ENCODE data around the gene KCNJ9.
A peak's percentile ranks its signal among the peaks of the same experiment; 100 is the strongest.

The KCNJ9 gene

GRCh38 chr1:160084771-160085321 is 3.5 kb downstream of the KCNJ9 start:
- in situ Hi-C loops (cut with MboI; ENCODE audit: low pct_unique_long_range_greater_than_20kb, low sequenced_read_pairs), result no loop called here

GRCh38 chr1:160085686-160086455 is 4.5 kb downstream of the KCNJ9 start:
- in situ Hi-C loops (cut with MboI; ENCODE audit: low pct_unique_long_range_greater_than_20kb, low sequenced_read_pairs), result no loop called here
- peak; percentile 90 for DNase-seq

More at GRCh38 chr1:160084771-160085321, 3.5 kb downstream of the KCNJ9 start:
- no peak for DNase-seq

GRCh38 chr1:160086456-160086892 is 5.1 kb downstream of the KCNJ9 start:
- in situ Hi-C loops (cut with MboI; ENCODE audit: low pct_unique_long_range_greater_than_20kb, low sequenced_read_pairs), result no loop called here
- no peak for DNase-seq

DNA sequence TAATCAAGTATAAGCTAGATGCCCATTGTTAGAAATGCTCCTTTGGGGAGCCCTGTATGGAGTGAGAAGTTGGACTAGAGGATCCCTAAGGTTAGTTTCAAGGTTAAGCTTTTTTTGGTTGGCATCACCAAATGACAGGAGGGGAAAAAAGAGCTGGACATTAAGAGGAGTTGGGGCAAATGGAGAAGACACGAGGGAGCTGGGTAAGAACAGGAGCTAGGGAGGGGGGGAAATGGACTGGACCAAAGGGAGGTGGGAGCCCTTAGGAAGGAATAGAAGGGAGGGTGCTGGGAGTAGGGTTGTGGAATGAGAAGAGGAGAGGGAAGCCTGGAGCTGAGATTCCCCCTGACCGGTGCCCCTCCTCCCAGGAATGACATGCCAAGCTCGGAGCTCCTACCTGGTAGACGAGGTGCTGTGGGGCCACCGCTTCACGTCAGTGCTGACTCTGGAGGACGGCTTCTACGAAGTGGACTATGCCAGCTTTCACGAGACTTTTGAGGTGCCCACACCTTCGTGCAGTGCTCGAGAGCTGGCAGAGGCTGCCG is 5.9 kb downstream of the KCNJ9 start:
- in situ Hi-C loops (cut with MboI; ENCODE audit: low pct_unique_long_range_greater_than_20kb, low sequenced_read_pairs), result no loop called here
- no peak for DNase-seq

- in situ Hi-C loops (cut with MboI; ENCODE audit: low pct_unique_long_range_greater_than_20kb, low sequenced_read_pairs), result no loop called here
- DNase-seq, result no peak
These were observed 8.5 kb downstream of the KCNJ9 start for GRCh38 chr1:160089883-160090282.

DNA sequence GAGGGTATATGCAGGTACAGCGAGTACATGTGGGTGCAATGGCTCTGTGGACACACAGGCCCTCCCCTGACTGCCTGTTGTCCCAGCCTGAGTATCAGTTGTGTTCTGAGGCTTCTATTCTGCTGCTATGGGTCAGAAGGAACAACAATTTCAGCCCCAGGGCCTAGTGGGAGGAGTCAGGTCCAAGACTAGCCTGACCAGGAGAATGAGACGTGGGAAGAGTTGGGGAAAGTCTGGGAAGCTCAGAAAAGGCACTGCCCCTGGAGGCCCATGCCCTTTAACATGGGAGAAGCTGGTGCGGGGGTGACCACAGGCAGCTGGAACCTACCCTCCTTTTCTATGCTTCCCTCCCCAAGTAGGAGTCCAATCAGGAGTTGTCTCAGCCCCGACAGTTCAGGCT is 9.4 kb downstream of the KCNJ9 start:
- no peak for DNase-seq
- in situ Hi-C loops (cut with MboI; ENCODE audit: low pct_unique_long_range_greater_than_20kb, low sequenced_read_pairs), result no loop called here

- DNase-seq, result no peak
- in situ Hi-C loops (cut with MboI; ENCODE audit: low pct_unique_long_range_greater_than_20kb, low sequenced_read_pairs), result no loop called here
These were observed 10.4 kb downstream of the KCNJ9 start for GRCh38 chr1:160091666-160092223.

- in situ Hi-C loops (cut with MboI; ENCODE audit: low pct_unique_long_range_greater_than_20kb, low sequenced_read_pairs), result no loop called here
- DNase-seq, result no peak
These were observed 11.2 kb downstream of the KCNJ9 start for GRCh38 chr1:160092366-160093068.

DNA sequence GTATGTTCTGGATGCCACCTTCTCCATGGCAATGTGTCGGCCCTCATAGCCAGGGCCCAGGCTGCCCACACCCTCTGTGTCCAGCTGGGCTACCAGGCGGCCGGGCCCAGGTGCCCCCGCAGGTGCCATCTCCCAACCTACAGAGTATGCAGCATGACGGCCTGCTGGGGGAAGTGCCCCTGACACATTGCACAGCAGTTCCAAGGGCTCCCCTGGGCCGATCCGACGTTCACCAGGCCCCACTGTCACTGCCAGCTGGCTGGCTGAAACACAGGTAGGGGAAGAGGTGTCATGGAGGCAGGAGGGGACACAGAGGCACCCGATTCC is 11.7 kb downstream of the KCNJ9 start:
- DNase-seq, result no peak
- in situ Hi-C loops (cut with MboI; ENCODE audit: low pct_unique_long_range_greater_than_20kb, low sequenced_read_pairs), result no loop called here

- in situ Hi-C loops (cut with MboI; ENCODE audit: low pct_unique_long_range_greater_than_20kb, low sequenced_read_pairs), result no loop called here
- DNase-seq, result no peak
These were observed 12.4 kb downstream of the KCNJ9 start for GRCh38 chr1:160093624-160094290.

GRCh38 chr1:160094291-160094625 is 12.9 kb downstream of the KCNJ9 start:
- DNase-seq, result no peak
- in situ Hi-C loops (cut with MboI; ENCODE audit: low pct_unique_long_range_greater_than_20kb, low sequenced_read_pairs), result no loop called here

DNA sequence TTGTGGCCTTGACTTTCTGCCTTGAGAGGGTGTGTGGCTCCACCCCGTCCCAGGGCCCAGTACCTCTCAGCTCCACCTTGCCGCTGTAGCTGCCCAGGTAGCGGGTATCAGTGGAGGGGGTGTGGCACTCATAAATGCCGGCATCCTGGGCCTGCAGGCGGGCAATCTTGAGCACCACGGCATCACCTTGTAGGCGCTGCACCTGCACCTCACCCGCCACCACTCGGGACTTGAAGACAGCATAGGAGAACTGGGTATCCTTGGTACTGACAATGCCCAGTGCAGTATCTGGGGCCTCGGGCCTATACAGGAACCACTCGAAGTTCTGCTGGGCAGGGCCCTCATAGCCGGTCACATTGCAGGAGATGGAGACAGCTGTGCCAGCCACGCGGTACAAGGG is 13.5 kb downstream of the KCNJ9 start:
- in situ Hi-C loops (cut with MboI; ENCODE audit: low pct_unique_long_range_greater_than_20kb, low sequenced_read_pairs), result no loop called here
- no peak for DNase-seq

DNA sequence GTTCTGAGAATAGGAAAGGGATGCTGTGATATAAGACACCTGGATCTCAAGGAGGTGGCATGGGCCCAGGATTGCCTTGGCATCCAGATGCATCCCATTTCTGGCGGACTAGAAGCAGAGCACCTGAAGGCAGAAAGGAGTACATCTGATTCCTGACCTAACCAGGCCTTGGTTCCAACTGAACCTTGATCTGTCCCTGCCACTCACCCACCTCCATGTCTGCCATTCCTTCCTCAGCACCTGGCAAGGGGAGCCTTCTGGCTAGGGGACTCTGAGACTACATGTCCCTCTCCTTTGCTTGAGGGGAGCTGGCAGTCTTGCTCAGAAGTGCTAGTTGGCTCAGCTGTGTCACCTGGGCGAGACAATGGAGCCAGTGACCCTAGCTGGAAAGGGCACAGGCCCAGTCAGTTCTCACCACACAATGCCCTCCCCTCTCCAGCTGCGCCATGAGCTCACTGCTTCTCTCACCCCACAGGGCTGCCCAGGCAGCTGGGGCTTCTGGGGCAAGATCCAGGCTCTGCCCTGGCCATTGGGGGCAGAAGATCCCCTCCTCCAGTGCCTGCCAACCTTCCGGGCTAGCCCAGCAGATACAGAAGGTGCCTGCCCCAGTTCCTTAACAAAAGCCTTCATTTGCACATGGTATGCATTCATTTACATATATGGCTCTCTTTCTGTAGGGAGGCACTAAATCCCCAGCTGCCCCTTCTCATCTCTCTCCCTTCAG is 14.2 kb downstream of the KCNJ9 start:
- in situ Hi-C loops (cut with MboI; ENCODE audit: low pct_unique_long_range_greater_than_20kb, low sequenced_read_pairs), result no loop called here

DNA sequence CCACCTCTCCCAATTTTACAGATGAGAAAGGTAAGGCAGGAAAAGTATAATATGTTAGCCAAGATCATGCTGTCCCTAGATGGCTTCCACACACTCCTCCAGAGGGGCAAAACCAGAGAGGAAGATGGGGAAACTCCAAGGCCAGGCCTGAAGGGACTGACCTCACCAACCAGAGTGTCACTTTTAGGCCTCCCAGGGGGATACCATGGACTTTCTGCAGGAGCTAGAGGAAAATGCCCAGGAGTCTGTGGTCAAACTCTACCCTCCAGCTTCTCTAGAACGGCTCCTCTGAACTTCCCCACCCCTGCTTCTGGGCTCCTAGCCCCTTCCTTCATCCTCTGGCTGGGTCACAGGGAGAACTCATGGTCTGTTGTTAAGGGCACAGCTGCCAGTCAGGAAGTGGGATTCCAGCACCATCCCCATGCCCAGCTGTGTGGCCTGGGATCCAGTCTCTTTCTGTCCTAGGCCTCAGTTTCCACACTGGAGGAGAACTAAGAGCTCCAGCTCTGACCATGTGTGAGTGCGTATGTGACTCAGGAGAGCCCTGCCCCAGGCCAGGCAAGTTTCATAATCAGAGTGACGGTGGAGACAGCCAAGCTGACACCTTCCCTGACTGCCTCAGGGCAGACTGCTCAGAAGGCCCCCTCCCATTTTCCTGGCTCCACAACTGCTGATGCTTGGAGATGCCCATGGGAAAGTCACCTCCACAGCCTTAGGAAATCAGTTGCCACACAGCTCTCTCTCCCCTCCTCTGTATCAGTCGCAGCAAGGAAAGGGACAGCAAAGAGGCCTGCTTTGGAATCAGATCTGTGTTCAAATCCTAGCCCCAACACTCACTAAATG is 15.2 kb downstream of the KCNJ9 start:
- in situ Hi-C loops (cut with MboI; ENCODE audit: low pct_unique_long_range_greater_than_20kb, low sequenced_read_pairs), result no loop called here
- DNase-seq, result no peak

More for the DNA sequence above, 14.2 kb downstream of the KCNJ9 start:
- no peak for DNase-seq

- no peak for DNase-seq
- in situ Hi-C loops (cut with MboI; ENCODE audit: low pct_unique_long_range_greater_than_20kb, low sequenced_read_pairs), result no loop called here
These were observed 16.0 kb downstream of the KCNJ9 start for GRCh38 chr1:160097151-160097910.

DNA sequence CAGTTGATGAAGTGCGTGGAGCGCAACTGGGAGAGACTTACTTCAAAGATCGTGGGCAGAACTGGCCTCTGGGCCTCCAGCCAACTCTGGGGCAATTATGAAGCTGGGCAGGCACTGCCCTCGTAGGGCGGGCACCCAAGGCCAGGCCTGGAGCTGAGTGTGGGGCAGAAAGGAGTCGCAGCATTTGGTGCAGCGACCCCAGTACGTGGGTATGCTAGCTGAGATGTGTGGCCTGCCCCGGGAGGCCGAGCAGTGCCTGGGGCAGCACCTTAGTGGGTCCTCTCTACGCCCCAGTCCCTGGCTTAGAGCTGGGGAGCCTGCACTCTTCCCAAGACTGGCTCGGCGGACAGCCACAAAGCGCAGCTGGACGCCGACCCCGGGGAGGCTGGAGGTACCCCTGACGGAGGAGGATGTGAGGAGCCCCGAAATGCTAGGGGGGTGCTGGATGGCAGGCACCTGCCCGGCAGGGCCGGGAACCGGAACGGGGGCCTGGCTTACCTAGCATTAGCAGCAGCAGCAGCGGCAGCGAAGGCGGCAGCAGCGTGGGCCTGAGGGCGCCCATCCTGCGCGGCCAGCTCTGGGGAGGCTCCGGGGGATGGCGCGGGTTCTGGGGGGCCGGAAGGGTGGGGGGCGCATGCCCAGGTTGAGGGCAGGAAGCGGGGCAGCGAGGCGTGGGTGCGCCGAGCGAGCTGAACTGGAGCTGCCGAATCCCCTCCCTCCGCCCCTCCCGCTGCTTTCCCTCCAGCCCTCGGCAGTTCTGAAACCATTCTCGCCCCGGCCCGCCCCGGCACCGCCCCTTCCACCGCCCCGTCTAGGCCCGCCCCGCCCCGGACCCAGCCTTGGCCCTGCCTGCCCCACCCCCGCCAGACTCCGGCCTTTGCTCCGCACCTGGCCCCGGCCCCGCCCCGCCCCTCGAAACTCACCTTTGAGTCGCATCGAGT is 16.8 kb downstream of the KCNJ9 start, which contains the start of gene IGSF8:
TSS of gene IGSF8 (minus strand) at position 709 of the 941 bp plus-strand sequence. CDS start at position 562, 147 bp downstream.
- in situ Hi-C loops (cut with MboI; ENCODE audit: low pct_unique_long_range_greater_than_20kb, low sequenced_read_pairs), result no loop called here

More for the DNA sequence above, 16.8 kb downstream of the KCNJ9 start, which contains the start of gene IGSF8:
- DNase-seq, result peak; percentile 51

Data from KBM-7 (cell line).